PC-9 (cell line): ENCODE results near the gene ENPP3.

ENCODE experiments used
- CTCF ChIP-seq: fragments of 200-600 bp; sonication (generic); conservative IDR thresholded peaks from 2 replicates; pipeline ENCODE4 v1.6.1; 2017; ENCODE audit warnings: mixed run types, antibody characterized with exemption, mild to moderate bottlenecking, moderate library complexity
- EZH2 ChIP-seq: fragments of 200-600 bp; sonication (generic); IDR thresholded peaks from 2 replicates; pipeline ENCODE4 v1.8.0; 2017; ENCODE audit warnings: antibody characterized with exemption, low read depth

GRCh38 chr6:131766631-131767030, 129.5 kb downstream of the ENPP3 start:
- no peak for TF ChIP-seq CTCF
- no peak for TF ChIP-seq EZH2
